Keratinocyte (primary cell): ENCODE measurements around the gene SAMD11. TPM values are rescaled to one million over a fixed set of nuclear protein-coding genes. Genes with fewer than 3 reads are reported as not detected.

ENCODE experiments used
- DNase-seq: peaks from one replicate; pipeline ENCODE4 v3.0.0-alpha.2; 2011; ENCODE audit warnings: low read depth, missing footprints, low spot score
- FAIRE-seq: peaks from 2 replicates; lab custom pipeline; 2011; peaks lifted over from hg19 to GRCh38; lab: Jason Lieb, UNC
- H2AFZ ChIP-seq: 2 replicates; pipeline ENCODE4 v1.6.0; 2012; ENCODE audit warnings: low read length, control low read depth, inconsistent platforms; ENCODE audit not compliant: control insufficient read depth
- H3K27ac ChIP-seq: 2 replicates; pipeline ENCODE4 v1.5.1; 2011; ENCODE audit warnings: low read length; ENCODE audit not compliant: control insufficient read depth, insufficient read depth
- H3K27me3 ChIP-seq: 3 replicates; pipeline ENCODE4 v1.6.0; 2011; ENCODE audit warnings: low read length; ENCODE audit not compliant: control insufficient read depth, insufficient read depth; ENCODE audit errors: extremely low read depth
- H3K36me3 ChIP-seq, 2 experiments: 2 replicates in 1 of 2; 3 replicates in 1 of 2; pipeline ENCODE4 v1.5.1; 2011; ENCODE audit warnings: low read length in 2 of 2, mild to moderate bottlenecking in 1 of 2; ENCODE audit not compliant: control insufficient read depth in 2 of 2, insufficient read depth in 2 of 2; ENCODE audit errors: extremely low read depth in 1 of 2
- H3K4me1 ChIP-seq: 3 replicates; pipeline ENCODE4 v1.5.1; 2011; ENCODE audit warnings: low read length; ENCODE audit not compliant: control insufficient read depth, insufficient read depth; ENCODE audit errors: extremely low read depth
- H3K4me2 ChIP-seq: 3 replicates; pipeline ENCODE4 v1.6.0; 2011; ENCODE audit warnings: low read depth, low read length; ENCODE audit not compliant: control insufficient read depth, insufficient read depth; ENCODE audit errors: extremely low read depth
- H3K4me3 ChIP-seq, 3 experiments: fragments of 200-600 bp in 1 of 3; sonication (generic) in 1 of 3; 2 replicates in 2 of 3; 3 replicates in 1 of 3; pipeline ENCODE4 v1.5.1; 2011 to 2016; ENCODE audit warnings: low read length in 3 of 3, mild to moderate bottlenecking in 3 of 3, control low read depth in 2 of 3, inconsistent platforms in 1 of 3, low read depth in 1 of 3, mixed read lengths in 1 of 3, mixed run types in 1 of 3, moderate library complexity in 1 of 3; ENCODE audit not compliant: control insufficient read depth in 2 of 3, insufficient read depth in 2 of 3; ENCODE audit errors: extremely low read depth in 1 of 3
- H3K79me2 ChIP-seq: 2 replicates; pipeline ENCODE4 v1.6.0; 2012; ENCODE audit warnings: low read length; ENCODE audit not compliant: control insufficient read depth, insufficient read depth
- H3K9ac ChIP-seq: 3 replicates; pipeline ENCODE4 v1.6.0; 2011; ENCODE audit warnings: low read length; ENCODE audit not compliant: control insufficient read depth, insufficient read depth; ENCODE audit errors: extremely low read depth
- H3K9me1 ChIP-seq: 3 replicates; pipeline ENCODE4 v1.6.0; 2011; ENCODE audit warnings: low read length; ENCODE audit not compliant: control insufficient read depth, insufficient read depth; ENCODE audit errors: extremely low read depth
- H3K9me3 ChIP-seq: 2 replicates; pipeline ENCODE4 v1.5.1; 2012; ENCODE audit warnings: low read depth, low read length; ENCODE audit not compliant: control insufficient read depth
- H4K20me1 ChIP-seq: 3 replicates; pipeline ENCODE4 v1.6.0; 2011; ENCODE audit warnings: low read length; ENCODE audit not compliant: control insufficient read depth, insufficient read depth; ENCODE audit errors: extremely low read depth
- EZH2 ChIP-seq: IDR thresholded peaks from one replicate; pipeline ENCODE4 v1.6.1; 2012; ENCODE audit warnings: inconsistent platforms, mild to moderate bottlenecking, low read length, moderate library complexity
- dilution Hi-C: fragments of 300-500 bp; cut with MboI; formaldehyde crosslinking; loops from one replicate; pipeline ENCODE4 v1.7.0; 2020; ENCODE audit warnings: low sequenced_read_pairs; ENCODE audit not compliant: extremely low pct_ligation_motif_present
- polyA plus RNA-seq, 5 experiments: library from polyadenylated mRNA; depleted of rRNA in 3 of 5; stranded (reverse) in 3 of 5; stranded (forward) in 1 of 5; unstranded in 1 of 5; fragments of >200 nt; gene quantifications; 1 replicate in 1 of 5; 2 replicates in 3 of 5; 3 replicates in 1 of 5; pipeline versions ENCODE4 v1.2.1 to v1.2.3, GENCODE V29; 2011 to 2012; ENCODE audit warnings: missing spikeins in 2 of 5, low read depth in 1 of 5, low replicate concordance in 1 of 5
- small RNA-seq, 3 experiments: library from RNA; depleted of rRNA; stranded (forward); fragments of <200 nt; gene quantifications; one replicate each; pipeline ENCODE3, GENCODE V24; 2012; ENCODE audit warnings: low read depth in 3 of 3, low replicate concordance in 1 of 3; ENCODE audit not compliant: insufficient read length in 3 of 3
- TF ChIP-seq, protein P1 (sequence below), 3 experiments: IDR thresholded peaks in 1 of 3; conservative IDR thresholded peaks in 1 of 3; optimal IDR thresholded peaks in 1 of 3; 2 replicates in 2 of 3; 3 replicates in 1 of 3; pipeline versions ENCODE3 to v1.5.1; 2011; ENCODE audit warnings: low read length in 3 of 3, mild to moderate bottlenecking in 3 of 3, moderate library complexity in 2 of 3, control low read depth in 1 of 3, inconsistent platforms in 1 of 3; ENCODE audit not compliant: insufficient read depth in 2 of 3; ENCODE audit errors: extremely low read depth in 1 of 3

The SAMD11 gene
- polyA plus RNA-seq, 1 donor (not counting 4 experiments of a cell fraction or from before 2014, with no cell fraction given) = not detected

DNA sequence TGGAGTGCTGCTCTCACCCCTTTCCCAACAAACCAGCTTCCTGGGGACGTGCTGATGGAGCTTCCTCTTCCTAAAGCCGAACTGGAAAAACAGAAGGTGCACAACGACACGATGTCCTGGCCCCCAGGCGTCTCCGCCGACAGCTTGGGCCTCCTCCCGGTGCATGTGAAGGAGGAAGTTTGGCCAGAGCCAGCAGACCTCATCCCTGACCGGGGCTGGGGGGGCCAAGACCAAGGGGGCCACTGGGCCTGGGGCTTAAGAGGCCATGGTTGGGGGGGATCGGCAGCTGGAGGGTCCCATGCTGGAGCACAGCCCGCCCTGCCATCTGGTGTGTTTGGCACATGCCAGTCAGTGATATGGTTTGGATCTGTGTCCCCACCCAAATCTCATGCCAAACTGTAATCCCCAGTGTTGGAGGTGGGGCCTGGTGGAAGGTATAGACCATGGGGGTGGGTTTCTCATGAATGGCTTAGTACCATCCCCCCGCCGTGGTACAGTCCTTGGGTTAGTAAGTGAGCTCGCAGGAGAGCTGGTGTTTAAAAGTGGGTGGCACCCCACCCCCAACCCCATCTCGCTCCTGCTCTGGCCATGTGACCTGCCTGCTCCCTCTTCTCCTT, 69.8 kb downstream of the SAMD11 start:
- no peak overlapping the region for H3K4me3 ChIP-seq
- dilution Hi-C loops = no loop called here
- H3K79me2 ChIP-seq = no peaks in the 10 kb centered on the region
- no peak overlapping the region for H3K9ac ChIP-seq
- no peaks in the 10 kb centered on the region for H3K9me1 ChIP-seq
- TF ChIP-seq, protein P1, sequence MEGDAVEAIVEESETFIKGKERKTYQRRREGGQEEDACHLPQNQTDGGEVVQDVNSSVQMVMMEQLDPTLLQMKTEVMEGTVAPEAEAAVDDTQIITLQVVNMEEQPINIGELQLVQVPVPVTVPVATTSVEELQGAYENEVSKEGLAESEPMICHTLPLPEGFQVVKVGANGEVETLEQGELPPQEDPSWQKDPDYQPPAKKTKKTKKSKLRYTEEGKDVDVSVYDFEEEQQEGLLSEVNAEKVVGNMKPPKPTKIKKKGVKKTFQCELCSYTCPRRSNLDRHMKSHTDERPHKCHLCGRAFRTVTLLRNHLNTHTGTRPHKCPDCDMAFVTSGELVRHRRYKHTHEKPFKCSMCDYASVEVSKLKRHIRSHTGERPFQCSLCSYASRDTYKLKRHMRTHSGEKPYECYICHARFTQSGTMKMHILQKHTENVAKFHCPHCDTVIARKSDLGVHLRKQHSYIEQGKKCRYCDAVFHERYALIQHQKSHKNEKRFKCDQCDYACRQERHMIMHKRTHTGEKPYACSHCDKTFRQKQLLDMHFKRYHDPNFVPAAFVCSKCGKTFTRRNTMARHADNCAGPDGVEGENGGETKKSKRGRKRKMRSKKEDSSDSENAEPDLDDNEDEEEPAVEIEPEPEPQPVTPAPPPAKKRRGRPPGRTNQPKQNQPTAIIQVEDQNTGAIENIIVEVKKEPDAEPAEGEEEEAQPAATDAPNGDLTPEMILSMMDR (optimal IDR thresholded peaks at IDR 0.05 in 1 of 3, IDR thresholded peaks at IDR 0.05 in 1 of 3, conservative IDR thresholded peaks at IDR 0.05 in 1 of 3; ENCODE audit: extremely low read depth in 1 of 3, insufficient read depth in 2 of 3, low read length in 3 of 3) = no peak
- TF ChIP-seq EZH2 = no peak
- H3K27me3 ChIP-seq = peaks cover 21% of the 10 kb centered on the region
- H3K36me3 ChIP-seq = no peaks in the 10 kb centered on the region
- no peak overlapping the region for H3K4me2 ChIP-seq
- FAIRE-seq (no peak), DNase-seq (no peak)
- H3K9me3 ChIP-seq = no peaks in the 10 kb centered on the region
- no peaks in the 10 kb centered on the region for H3K4me1 ChIP-seq
- no peak overlapping the region for H2AFZ ChIP-seq
- H3K27ac ChIP-seq = no peak overlapping the region
- peaks cover 5% of the 10 kb centered on the region for H4K20me1 ChIP-seq

Small RNA genes within 50 kb of the gene (small RNA-seq; reads per million reads assigned to genes)
- 0 reads per million in 3 experiments for gene AL645608.4

Other genes starting within 250 kb of the SAMD11 start
- gene OR4F16, start 237.3 kb upstream of the SAMD11 start, polyA plus RNA-seq = not detected in 3 replicates
- 51.0 to 74.0 TPM (median 51.8 TPM) in 3 replicates for gene NOC2L, start 35.3 kb downstream of the SAMD11 start, polyA plus RNA-seq
- 6.5 to 17.8 TPM (median 8.5 TPM) in 3 replicates for gene KLHL17, start 36.7 kb downstream of the SAMD11 start, polyA plus RNA-seq
- 2.5 to 4.9 TPM (median 3.8 TPM) in 3 replicates for gene PLEKHN1, start 42.6 kb downstream of the SAMD11 start, polyA plus RNA-seq
- not detected in 3 replicates for gene PERM1, start 58.2 kb downstream of the SAMD11 start, polyA plus RNA-seq
- 3.0 to 14.7 TPM (median 3.1 TPM) in 3 replicates for gene HES4, start 76.2 kb downstream of the SAMD11 start, polyA plus RNA-seq
- gene ISG15, start 89.6 kb downstream of the SAMD11 start, polyA plus RNA-seq = 222 to 711 TPM (median 246 TPM) in 3 replicates
- gene AGRN, start 96.2 kb downstream of the SAMD11 start, polyA plus RNA-seq = 72.4 to 128 TPM (median 115 TPM) in 3 replicates
- gene RNF223, start 150.4 kb downstream of the SAMD11 start, polyA plus RNA-seq = 0.22 to 0.45 TPM (median 0.32 TPM) in 3 replicates
- gene C1orf159, start 192.2 kb downstream of the SAMD11 start, polyA plus RNA-seq = 6.1 to 8.8 TPM (median 8.0 TPM) in 3 replicates
- not detected in 3 replicates for gene TTLL10, start 250.0 kb downstream of the SAMD11 start, polyA plus RNA-seq